NCI-H2107 (cell line): ENCODE measurements around the gene FAM13A.

Source experiments
- DNase-seq: peaks from one replicate; lab custom pipeline; 2025; lab: John Stamatoyannopoulos, UW

FAM13A gene

DNA sequence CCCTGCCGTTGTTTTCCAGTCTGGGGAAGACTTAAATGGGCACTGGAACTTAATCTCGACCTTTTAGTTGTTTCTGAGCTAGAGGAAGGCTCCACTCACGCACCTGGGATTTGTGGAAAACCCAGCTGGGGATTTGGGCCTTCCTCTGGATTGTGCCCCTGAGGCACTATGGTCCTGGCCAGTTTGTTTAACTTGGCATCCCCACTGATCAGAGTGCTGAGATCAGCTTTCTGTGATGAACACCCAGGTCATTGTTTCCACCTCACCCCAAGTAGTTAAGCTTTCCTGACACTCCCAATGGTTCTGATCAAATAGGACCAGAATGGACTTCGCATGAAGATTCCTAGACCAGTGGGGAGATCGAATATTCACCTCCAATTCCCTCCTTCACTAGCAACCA lies 338.9 kb downstream of the FAM13A start:
- DNase-seq = no peak

DNA sequence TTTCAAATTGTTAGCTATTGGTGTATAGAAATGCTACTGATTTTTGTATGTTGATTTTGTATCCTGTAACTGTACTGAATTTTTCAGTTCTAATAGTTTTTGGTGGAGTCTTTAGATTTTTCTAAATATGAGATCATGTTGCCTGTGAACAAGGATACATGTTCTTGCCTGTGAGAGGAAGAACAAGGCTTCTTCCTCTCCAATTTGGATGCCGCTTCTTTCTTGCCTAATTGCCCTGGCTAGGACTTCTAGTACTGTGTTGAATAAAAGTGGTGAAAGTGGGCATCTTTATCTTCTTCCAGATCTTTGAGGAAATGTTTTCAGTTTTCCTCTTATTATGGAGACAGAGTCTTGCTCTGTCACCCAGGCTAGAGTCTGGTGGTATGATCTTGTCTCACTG lies 343.2 kb downstream of the FAM13A start:
- DNase-seq = no peak

GRCh38 chr4:88709989-88710388 lies 347.0 kb downstream of the FAM13A start:
- DNase-seq = no peak

GRCh38 chr4:88706574-88706973 lies 350.4 kb downstream of the FAM13A start:
- DNase-seq = peak; percentile 17

DNA sequence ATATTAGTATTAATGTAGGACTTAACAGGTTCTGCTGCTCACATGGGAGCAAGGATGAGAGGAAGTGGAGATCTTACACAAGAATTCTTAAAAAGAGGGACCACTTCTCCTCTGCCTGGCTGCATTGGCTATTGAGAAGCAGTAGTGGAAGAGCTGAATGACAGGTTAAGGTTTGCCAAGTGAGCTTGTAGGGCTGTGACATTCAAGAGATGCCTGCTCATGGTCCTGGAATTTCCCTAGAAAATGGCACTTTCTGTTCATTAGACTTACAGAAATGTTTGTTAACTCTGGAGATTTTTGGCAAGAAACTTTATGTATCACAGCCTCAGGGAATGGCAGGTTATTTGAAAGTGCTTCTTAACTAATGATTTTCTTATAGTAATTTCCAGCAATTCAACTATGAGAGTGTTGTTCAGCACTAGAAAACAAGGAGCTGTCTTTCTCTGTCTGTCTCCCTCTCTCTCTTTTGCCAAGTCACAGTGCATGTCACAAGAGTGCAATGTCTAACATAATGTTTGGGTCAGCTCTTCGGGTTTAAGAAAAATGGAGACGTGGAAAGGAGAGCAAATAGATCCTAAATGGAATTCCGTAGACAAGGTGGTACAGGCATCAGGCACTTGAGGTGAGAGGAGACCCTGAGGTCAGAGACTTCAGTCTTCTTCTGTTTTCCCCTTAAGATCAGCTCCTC lies 351.0 kb downstream of the FAM13A start:
- no peak for DNase-seq

- no peak for DNase-seq
Observed at GRCh38 chr4:88705223-88705622, 351.8 kb downstream of the FAM13A start.

- no peak for DNase-seq
Observed at GRCh38 chr4:88702782-88703181, 354.2 kb downstream of the FAM13A start.

DNA sequence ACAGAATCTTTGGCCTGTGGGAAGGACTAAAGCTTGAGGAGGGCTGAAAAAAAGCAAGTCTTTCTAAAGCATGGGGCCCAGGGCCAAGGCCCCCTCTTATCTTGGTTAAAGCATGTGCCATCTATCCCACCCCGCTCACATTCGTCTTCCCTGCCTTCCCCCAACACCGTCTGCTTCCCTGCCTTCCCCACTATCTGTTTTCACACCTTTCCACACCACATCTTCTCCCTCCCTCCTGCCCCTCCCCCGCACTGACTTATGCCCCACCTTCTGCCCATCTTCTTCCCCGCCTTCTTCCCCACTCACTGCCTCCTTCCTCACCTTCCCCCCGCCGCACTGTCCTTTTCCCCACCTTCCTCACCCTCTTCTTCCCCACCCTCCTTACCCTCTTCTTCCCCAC lies 358.5 kb downstream of the FAM13A start:
- no peak for DNase-seq

DNA sequence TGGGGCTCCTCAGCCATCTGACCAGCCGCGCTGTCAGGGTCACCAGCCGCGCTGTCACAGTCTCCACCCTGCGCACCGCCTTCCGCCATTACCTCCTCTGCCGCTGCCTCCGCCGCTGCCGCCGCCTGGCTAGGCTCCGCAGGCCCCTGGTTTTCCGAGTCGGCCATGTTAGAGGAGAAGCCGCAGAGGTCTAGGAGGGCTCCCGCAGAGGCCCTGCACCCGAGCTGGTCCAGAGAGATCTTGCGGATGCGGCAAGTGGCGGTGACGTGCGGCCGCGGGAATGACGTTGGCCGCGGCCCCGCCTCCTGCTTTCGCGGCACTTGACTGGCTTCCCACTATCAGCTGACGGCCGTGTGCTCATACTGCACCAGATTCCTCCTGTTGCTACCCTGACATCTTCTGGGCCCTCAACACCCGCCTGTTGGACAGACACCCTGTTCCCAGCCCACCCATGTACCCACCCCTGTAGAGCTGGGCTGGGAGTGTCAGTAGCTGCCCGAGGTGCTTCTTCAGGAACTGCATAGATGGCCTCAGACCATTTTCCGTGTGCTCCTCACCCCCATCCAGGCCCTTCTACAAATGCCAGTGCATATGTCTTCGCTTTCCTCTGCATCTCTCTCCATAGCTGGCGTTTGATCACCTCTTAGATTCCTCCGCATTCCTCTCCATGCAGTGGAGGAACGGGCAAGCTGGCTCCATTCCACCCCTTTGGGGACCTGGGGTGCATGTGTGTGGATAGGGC lies 359.2 kb downstream of the FAM13A start, which contains the start of gene NAP1L5:
Gene NAP1L5 (minus strand): TSS at position 242 of the 742 bp plus-strand sequence. CDS start 75 bp downstream, at position 167.
- DNase-seq = peak; percentile 19

- no peak for DNase-seq
Observed at GRCh38 chr4:88697141-88697540, 359.8 kb downstream of the FAM13A start.

DNA sequence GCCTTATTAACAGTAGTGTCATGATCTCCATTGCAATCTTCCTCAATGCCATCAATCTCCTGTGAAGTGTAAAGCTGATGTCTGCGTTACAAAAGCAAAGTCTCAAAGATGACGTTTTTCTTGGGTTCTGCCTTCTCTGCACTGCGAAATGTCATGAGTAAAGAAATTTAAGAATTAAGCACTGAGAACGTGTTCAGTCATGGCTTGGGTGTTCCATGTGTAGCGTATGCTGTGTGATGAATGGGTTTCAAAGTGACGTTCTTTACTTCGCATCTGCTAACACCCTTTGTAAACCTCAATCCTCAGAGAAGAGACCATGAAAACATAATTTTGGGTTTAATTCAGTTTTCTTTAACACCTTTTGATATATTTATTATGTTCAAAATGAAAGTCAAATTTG lies 360.4 kb downstream of the FAM13A start:
- DNase-seq = no peak

- DNase-seq = no peak
Observed at GRCh38 chr4:88693792-88694191, 363.2 kb downstream of the FAM13A start.

DNA sequence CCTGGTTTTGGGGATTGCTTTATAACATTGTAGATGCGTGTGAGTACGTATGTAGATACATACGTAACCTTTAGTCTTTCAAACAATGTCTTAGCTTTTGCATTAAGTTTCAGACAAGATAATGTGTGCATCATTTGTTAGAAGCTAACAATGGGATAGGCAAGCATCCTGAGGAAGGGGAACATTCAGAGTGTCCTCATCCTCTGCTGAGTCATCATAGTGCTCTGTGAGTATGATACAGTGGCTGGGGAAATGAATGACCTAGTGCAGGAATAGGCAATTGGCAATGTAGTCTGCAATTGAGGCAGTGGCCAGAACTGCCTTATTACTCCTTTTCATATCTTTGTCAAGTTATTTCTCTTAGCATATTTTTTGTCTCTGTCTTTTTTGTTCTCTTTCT lies 366.6 kb downstream of the FAM13A start:
- no peak for DNase-seq

GRCh38 chr4:88681209-88681608 lies 375.8 kb downstream of the FAM13A start:
- no peak for DNase-seq
